MM.1S (cell line): ENCODE data around the gene PCCA.

Experiments
- CTCF ChIP-seq: fragments of 300-600 bp; sonication (generic); IDR thresholded peaks from 2 replicates; pipeline ENCODE4 v1.5.1; 2016; ENCODE audit warnings: antibody characterized with exemption, low read length, mixed read lengths
- EZH2 ChIP-seq: fragments of 300-600 bp; sonication (generic); optimal IDR thresholded peaks from 2 replicates; pipeline ENCODE3; 2017; ENCODE audit warnings: low read depth, mild to moderate bottlenecking, antibody characterized with exemption, low read length, mixed read lengths

DNA sequence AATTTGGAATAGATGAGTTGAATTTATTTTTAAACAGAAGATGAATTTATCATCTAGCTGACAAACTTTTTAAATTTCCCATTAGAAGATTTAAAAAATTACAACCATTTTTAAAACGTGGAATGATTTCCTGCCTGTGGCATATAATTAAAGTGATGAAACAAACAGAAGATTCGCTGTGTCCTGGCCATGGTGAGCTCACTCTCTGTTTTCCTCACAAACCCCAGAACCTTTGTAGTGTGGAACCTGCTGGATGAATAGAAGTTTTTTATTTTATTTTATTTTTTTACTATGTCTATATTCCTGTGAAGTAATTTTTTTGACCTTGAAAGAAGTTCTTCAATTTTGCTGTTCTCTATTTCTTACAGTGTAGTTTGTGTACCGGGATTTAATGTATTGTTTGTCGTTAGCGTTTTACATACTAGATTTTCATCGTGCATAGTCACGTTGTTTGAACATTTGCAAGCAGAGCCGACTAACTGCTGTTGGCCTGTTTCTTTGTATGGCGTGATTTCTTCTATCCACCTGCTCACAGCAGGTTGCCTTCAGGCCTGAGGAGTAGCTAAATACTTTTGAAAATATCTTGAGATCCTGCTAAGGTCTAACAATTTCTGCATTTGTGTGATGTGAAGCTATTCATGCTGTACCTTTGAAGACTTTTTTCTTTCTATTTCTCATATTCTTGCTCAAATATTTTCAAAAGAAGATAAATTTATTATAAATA, 350.5 kb downstream of the PCCA start:
- TF ChIP-seq EZH2 (no peak), CTCF (no peak)
